Adrenal gland (tissue), 12 donors: ENCODE measurements around the gene VSIG2. TPM values are rescaled to one million over a fixed set of nuclear protein-coding genes. Genes with fewer than 3 reads are reported as not detected.

ENCODE experiments used
- DNase-seq, 7 donors: peaks; one replicate each; pipeline ENCODE4 v3.0.0-alpha.2; 2019 to 2020
- H3K27ac ChIP-seq, 5 donors: fragments of 200-600 bp; sonication (generic) in 4 of 5; 1 replicate in 3 of 5; 2 replicates in 2 of 5; pipeline versions ENCODE4 v1.5.1 to v1.8.0; 2016 to 2020; ENCODE audit warnings: mild to moderate bottlenecking in 1 of 5
- H3K27me3 ChIP-seq: fragments of 200-600 bp; 2 replicates; pipeline ENCODE4 v1.8.0; 2021
- H3K36me3 ChIP-seq, 2 donors: fragments of 200-600 bp; replicated peaks in 1 of 2; 1 replicate in 1 of 2; 2 replicates in 1 of 2; pipeline versions ENCODE4 v1.5.1 to v1.8.0; 2018 to 2022
- H3K4me1 ChIP-seq, 2 donors: fragments of 200-600 bp; replicated peaks in 1 of 2; 1 replicate in 1 of 2; 2 replicates in 1 of 2; pipeline versions ENCODE4 v1.5.1 to v1.8.0; 2018 to 2021
- H3K4me3 ChIP-seq, 4 donors: fragments of 200-600 bp; sonication (generic) in 3 of 4; one replicate each; pipeline ENCODE4 v1.5.1; 2016 to 2018
- H3K9me3 ChIP-seq, 3 donors: fragments of 200-600 bp; sonication (generic) in 1 of 3; replicated peaks in 1 of 3; 1 replicate in 2 of 3; 2 replicates in 1 of 3; pipeline versions ENCODE4 v1.5.1 to v1.8.0; 2016 to 2021
- POLR2A ChIP-seq, 2 donors: fragments of 450-650 bp; IDR thresholded peaks; one replicate each; pipeline ENCODE4 v1.6.1; 2017; ENCODE audit warnings: antibody characterized with exemption in 2 of 2, mild to moderate bottlenecking in 2 of 2, moderate library complexity in 1 of 2
- WGBS, 4 donors: extraction: QIAGEN DNeasy Blood & Tissue Kit in 2 of 4; methylation state at CpG; one replicate each; pipeline versions ENCODE4 v1.1.5 to v1.1.7; 2013 to 2017; 5-methylcytosine and 5-hydroxymethylcytosine counted together
- intact Hi-C, 2 donors: fragments of 100-400 bp; cut with DNase I; formaldehyde crosslinking; loops; one replicate each; pipeline versions ENCODE4 v1.14.1 to v1.15.0; 2022 to 2023
- polyA plus RNA-seq, 3 donors: library from polyadenylated mRNA; stranded (reverse); fragments of 200-250 nt in 2 of 3; fragments of 350-450 nt in 1 of 3; fragmentation: Illumina TruSeq in 1 of 3; extraction: RNeasy Lipid Tissue Mini Kit (QIAGEN cat#74804) in 1 of 3; gene quantifications; one replicate each; pipeline ENCODE4 v1.2.3, GENCODE V29; 2013 to 2014
- total RNA-seq, 9 donors: library from RNA; depleted of rRNA in 4 of 9; stranded (reverse); fragments of >200 nt in 4 of 9; fragments of 120-200 nt in 1 of 9; fragmentation: NEBNext Ultra II Directional in 1 of 9; extraction: Animal tissue kit (Norgen Biotek cat#: 25700) in 1 of 9; gene quantifications; one replicate each; pipeline versions ENCODE4 v1.1.0 to v1.2.4, GENCODE V29; 2013 to 2023
- TF ChIP-seq, protein P1 (sequence below), 6 experiments: fragments of 450-650 bp in 4 of 6; fragments of 200-600 bp in 2 of 6; sonication (generic) in 1 of 6; IDR thresholded peaks; 1 replicate in 5 of 6; 2 replicates in 1 of 6; pipeline versions ENCODE4 v1.5.1 to v1.8.0; 2016 to 2021; ENCODE audit warnings: antibody characterized with exemption in 6 of 6, mild to moderate bottlenecking in 2 of 6, moderate library complexity in 1 of 6
- donor health status: healthy with polysubstance abuse.
- donor health status: Bipolar disorder and iron deficiency.
- donor health status: DM: yes; HTN: yes; CAD: no.
- donor health status: DM: no; HTN: no; CAD: no.
- donor health status: DM: no; HTN: no; CAD: no.
- donor health status: DM: yes; HTN: yes; CAD: no.

Gene VSIG2
- total and polyA plus RNA-seq, 12 donors, result 0.11 to 2.4 (median 0.48) TPM; not detected in 4

DNA sequence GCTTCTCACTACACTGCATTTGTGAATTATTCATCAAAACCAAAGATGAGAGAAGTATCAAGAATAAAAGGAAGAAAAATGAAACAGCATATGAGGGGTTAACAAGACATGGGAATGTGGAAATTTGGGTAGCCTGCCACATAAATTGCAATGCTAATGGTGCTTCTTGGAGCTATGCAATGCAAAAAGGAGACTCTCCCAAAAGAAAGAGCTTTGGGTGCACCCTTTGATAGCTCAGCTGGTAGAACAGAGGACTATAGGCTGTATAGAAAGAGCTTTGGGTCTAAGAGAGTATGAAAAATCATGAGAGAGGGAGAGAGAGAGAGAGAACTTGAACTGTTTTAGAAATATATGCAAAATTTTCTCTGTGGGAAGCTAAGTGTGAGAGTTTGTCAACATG, 52.0 kb downstream of the VSIG2 start:
- TF ChIP-seq POLR2A (IDR thresholded peaks at IDR 0.05), result no peak
- TF ChIP-seq, protein P1, sequence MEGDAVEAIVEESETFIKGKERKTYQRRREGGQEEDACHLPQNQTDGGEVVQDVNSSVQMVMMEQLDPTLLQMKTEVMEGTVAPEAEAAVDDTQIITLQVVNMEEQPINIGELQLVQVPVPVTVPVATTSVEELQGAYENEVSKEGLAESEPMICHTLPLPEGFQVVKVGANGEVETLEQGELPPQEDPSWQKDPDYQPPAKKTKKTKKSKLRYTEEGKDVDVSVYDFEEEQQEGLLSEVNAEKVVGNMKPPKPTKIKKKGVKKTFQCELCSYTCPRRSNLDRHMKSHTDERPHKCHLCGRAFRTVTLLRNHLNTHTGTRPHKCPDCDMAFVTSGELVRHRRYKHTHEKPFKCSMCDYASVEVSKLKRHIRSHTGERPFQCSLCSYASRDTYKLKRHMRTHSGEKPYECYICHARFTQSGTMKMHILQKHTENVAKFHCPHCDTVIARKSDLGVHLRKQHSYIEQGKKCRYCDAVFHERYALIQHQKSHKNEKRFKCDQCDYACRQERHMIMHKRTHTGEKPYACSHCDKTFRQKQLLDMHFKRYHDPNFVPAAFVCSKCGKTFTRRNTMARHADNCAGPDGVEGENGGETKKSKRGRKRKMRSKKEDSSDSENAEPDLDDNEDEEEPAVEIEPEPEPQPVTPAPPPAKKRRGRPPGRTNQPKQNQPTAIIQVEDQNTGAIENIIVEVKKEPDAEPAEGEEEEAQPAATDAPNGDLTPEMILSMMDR (IDR thresholded peaks at IDR 0.05), result no peak
- Histone ChIP-seq H3K4me3 (no peak overlapping the region), H3K27ac (no peak overlapping the region), H3K27me3 (peaks cover 5% of the 10 kb centered on the region), H3K4me1 (no peaks in the 10 kb centered on the region), H3K9me3 (no peaks in the 10 kb centered on the region), H3K36me3 (no peaks in the 10 kb centered on the region)
- intact Hi-C loops, result no loop called here
- no peak for DNase-seq

DNA sequence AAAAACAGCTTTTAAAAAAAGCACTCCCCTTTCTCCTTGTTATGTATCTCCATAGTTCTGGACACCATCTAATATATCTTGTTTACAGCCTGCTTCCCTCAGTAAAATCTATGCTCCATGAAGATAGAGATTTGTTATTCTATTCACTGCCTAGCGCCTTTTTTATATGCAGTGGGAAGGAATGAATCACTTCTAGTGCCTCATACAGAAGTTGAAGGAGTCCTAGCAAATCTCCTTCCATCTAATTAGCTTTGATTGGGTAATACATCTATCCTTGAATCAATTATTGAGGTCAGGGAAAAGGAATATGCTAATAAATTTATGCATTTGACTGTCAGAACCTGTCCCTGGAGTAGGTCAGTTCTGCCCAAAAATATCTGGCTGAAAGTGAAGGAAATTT, 52.5 kb downstream of the VSIG2 start:
- Histone ChIP-seq H3K27ac (no peak overlapping the region), H3K4me1 (no peaks in the 10 kb centered on the region), H3K27me3 (peaks cover 5% of the 10 kb centered on the region), H3K36me3 (no peaks in the 10 kb centered on the region), H3K9me3 (no peaks in the 10 kb centered on the region), H3K4me3 (no peak overlapping the region)
- WGBS, 4 donors, result 67 to 100% (median 72%) methylated on average over 1 of the region's 1 CpG
- TF ChIP-seq, protein P1 (IDR thresholded peaks at IDR 0.05), result no peak
- no peak for TF ChIP-seq POLR2A (IDR thresholded peaks at IDR 0.05)
- intact Hi-C loops, result no loop called here
- no peak for DNase-seq

Other genes with a start within 250 kb of the VSIG2 start
- not detected for gene OR8B12, start 208.6 kb downstream of the VSIG2 start, total RNA-seq
- gene OR8B12, start 208.6 kb downstream of the VSIG2 start, polyA plus RNA-seq, result not detected
- not detected for gene OR8A1, start 182.3 kb downstream of the VSIG2 start, total RNA-seq
- gene OR8A1, start 182.3 kb downstream of the VSIG2 start, polyA plus RNA-seq, result not detected
- gene PANX3, start 140.8 kb downstream of the VSIG2 start, total RNA-seq, result not detected
- not detected for gene PANX3, start 140.8 kb downstream of the VSIG2 start, polyA plus RNA-seq
- gene TBRG1, start 129.4 kb downstream of the VSIG2 start, total RNA-seq, result 10 to 100 TPM; 22.3 to 41.4 (median 35.1) TPM
- gene TBRG1, start 129.4 kb downstream of the VSIG2 start, polyA plus RNA-seq, result 10 to 100 TPM; 38.4 to 66.7 (median 52.1) TPM
- 10 to 100 TPM in 8 of 9 donors, 1 to 10 TPM in 1; 6.4 to 50.0 (median 30.3) TPM for gene SIAE, start 78.5 kb downstream of the VSIG2 start, total RNA-seq
- 10 to 100 TPM; 16.7 to 30.0 (median 16.7) TPM for gene SIAE, start 78.5 kb downstream of the VSIG2 start, polyA plus RNA-seq
- 1 to 10 TPM; 1.3 to 7.5 (median 2.8) TPM for gene SPA17, start 78.4 kb downstream of the VSIG2 start, total RNA-seq
- gene SPA17, start 78.4 kb downstream of the VSIG2 start, polyA plus RNA-seq, result 10 to 100 TPM in 1 of 3 donors, 1 to 10 TPM in 2; 7.4 to 14.8 (median 8.0) TPM
- gene NRGN, start 12.3 kb downstream of the VSIG2 start, total RNA-seq, result 1 to 10 TPM in 6 of 9 donors, under 1 TPM in 1, not detected in 2; 0.89 to 4.1 (median 3.3) TPM
- gene NRGN, start 12.3 kb downstream of the VSIG2 start, polyA plus RNA-seq, result 10 to 100 TPM in 1 of 3 donors, 1 to 10 TPM in 2; 5.1 to 10.9 (median 9.6) TPM
- gene ESAM, start 10.0 kb upstream of the VSIG2 start, total RNA-seq, result 10 to 100 TPM in 8 of 9 donors, 1 to 10 TPM in 1; 8.2 to 36.9 (median 29.3) TPM
- 10 to 100 TPM; 17.1 to 31.2 (median 21.5) TPM for gene ESAM, start 10.0 kb upstream of the VSIG2 start, polyA plus RNA-seq
- gene MSANTD2, start 48.2 kb upstream of the VSIG2 start, total RNA-seq, result 10 to 100 TPM in 4 of 9 donors, 1 to 10 TPM in 5; 4.4 to 16.2 (median 6.4) TPM
- gene MSANTD2, start 48.2 kb upstream of the VSIG2 start, polyA plus RNA-seq, result 10 to 100 TPM in 2 of 3 donors, 1 to 10 TPM in 1; 7.1 to 16.8 (median 16.2) TPM
- gene ROBO3, start 113.2 kb upstream of the VSIG2 start, total RNA-seq, result 10 to 100 TPM in 6 of 9 donors, 1 to 10 TPM in 3; 5.8 to 60.1 (median 17.5) TPM
- 10 to 100 TPM in 2 of 3 donors, 1 to 10 TPM in 1; 1.7 to 87.4 (median 64.3) TPM for gene ROBO3, start 113.2 kb upstream of the VSIG2 start, polyA plus RNA-seq
- 10 to 100 TPM in 8 of 9 donors, 1 to 10 TPM in 1; 5.7 to 40.7 (median 19.8) TPM for gene ROBO4, start 145.6 kb upstream of the VSIG2 start, total RNA-seq
- gene ROBO4, start 145.6 kb upstream of the VSIG2 start, polyA plus RNA-seq, result 10 to 100 TPM in 2 of 3 donors, 1 to 10 TPM in 1; 4.6 to 31.0 (median 17.0) TPM
- under 1 TPM in 1 of 9 donors, not detected in 8; 0.28 TPM for gene HEPN1, start 167.0 kb upstream of the VSIG2 start, total RNA-seq
- gene HEPN1, start 167.0 kb upstream of the VSIG2 start, polyA plus RNA-seq, result under 1 TPM in 1 of 3 donors, not detected in 2; 0.07 TPM
- 1 to 10 TPM in 1 of 9 donors, under 1 TPM in 5, not detected in 3; 0.06 to 2.3 (median 0.23) TPM for gene HEPACAM, start 183.8 kb upstream of the VSIG2 start, total RNA-seq
- 1 to 10 TPM in 1 of 3 donors, under 1 TPM in 2; 0.16 to 1.6 (median 0.24) TPM for gene HEPACAM, start 183.8 kb upstream of the VSIG2 start, polyA plus RNA-seq
- gene CCDC15, start 201.9 kb upstream of the VSIG2 start, total RNA-seq, result 1 to 10 TPM in 7 of 9 donors, under 1 TPM in 2; 0.78 to 4.9 (median 2.0) TPM
- gene CCDC15, start 201.9 kb upstream of the VSIG2 start, polyA plus RNA-seq, result 1 to 10 TPM in 1 of 3 donors, under 1 TPM in 2; 0.47 to 3.7 (median 0.72) TPM